Kidney capillary endothelial cell (primary cell): ENCODE results near the gene MAML2.
"Not testable (repeated sequence)": the region's sequence is repeated elsewhere in the genome, so short reads cannot be mapped to it uniquely, and the experiment has no call there.

Experiments
- DNase-seq: peaks from one replicate; pipeline ENCODE4 v3.0.0-alpha.2; 2018; ENCODE audit warnings: low spot score

The MAML2 gene

DNA sequence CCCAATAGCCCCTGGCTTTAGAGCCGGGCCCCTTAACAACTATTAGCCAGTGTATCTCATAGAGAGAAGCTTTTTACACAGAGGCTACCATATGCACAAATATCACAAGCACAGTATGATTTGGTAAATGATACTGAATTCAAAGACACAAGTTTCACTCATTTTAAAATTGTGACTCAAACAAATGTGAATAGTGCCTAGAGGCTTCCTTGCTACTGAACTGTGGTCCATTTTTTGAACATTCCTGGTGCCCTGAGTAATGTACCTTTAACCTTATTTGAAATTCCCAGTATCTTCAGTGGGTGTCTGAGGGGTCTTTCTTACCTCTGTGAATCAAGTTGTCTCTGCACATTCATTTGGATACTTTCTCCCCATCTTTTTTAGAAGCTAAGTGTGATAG, 156.2 kb downstream of the MAML2 start:
- DNase-seq = no peak

DNA sequence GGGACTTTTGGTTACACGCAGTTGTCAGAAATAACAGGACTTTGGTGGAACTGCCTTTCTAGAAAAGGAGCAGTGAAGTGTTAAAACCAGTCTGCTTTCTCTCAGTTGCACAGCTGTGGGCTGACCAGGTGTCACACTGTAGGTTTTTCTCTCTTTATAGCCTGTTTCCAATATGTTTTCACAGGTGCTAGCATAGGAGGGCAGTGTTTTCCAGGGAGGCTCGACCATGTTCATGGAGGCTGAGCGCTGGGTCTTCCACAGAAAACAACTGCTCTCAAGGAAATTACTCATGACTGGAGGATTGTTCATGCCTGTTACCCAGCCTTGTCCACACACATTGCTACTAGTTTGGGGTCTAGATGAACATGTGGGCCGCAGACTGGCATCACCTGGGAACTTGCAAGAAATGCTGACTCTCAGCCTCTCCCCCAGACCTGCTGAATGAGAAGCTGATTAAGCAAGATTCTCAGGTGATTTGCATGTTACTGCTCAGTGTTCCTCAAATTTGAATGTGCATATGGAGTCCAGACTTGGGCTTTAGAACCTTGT, 157.7 kb downstream of the MAML2 start:
- DNase-seq = no peak

DNA sequence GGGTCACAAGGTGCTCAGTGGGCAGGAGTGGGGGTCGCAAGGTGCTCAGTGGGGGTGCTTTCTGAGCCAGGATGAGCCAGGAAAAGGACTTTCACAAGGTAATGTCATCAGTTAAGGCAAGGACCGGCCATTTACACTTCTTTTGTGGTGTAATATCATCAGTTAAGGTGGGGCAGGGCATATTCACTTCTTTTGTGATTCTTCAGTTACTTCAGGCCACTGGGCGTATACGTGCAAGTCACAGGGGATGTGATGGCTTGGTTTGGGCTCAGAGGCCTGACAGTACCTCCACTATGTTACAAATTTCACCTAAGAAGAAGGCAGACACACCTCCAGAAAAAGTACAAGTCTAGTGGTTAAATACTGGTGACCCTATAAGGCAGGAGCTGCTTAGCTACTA, 162.1 kb downstream of the MAML2 start:
- DNase-seq = not testable (repeated sequence)

- no peak for DNase-seq
Observed at GRCh38 chr11:96180341-96180740, 162.7 kb downstream of the MAML2 start.

GRCh38 chr11:96179905-96180304, 163.1 kb downstream of the MAML2 start:
- no peak for DNase-seq

- DNase-seq = no peak
Observed at GRCh38 chr11:96178887-96179279, 164.1 kb downstream of the MAML2 start.

DNA sequence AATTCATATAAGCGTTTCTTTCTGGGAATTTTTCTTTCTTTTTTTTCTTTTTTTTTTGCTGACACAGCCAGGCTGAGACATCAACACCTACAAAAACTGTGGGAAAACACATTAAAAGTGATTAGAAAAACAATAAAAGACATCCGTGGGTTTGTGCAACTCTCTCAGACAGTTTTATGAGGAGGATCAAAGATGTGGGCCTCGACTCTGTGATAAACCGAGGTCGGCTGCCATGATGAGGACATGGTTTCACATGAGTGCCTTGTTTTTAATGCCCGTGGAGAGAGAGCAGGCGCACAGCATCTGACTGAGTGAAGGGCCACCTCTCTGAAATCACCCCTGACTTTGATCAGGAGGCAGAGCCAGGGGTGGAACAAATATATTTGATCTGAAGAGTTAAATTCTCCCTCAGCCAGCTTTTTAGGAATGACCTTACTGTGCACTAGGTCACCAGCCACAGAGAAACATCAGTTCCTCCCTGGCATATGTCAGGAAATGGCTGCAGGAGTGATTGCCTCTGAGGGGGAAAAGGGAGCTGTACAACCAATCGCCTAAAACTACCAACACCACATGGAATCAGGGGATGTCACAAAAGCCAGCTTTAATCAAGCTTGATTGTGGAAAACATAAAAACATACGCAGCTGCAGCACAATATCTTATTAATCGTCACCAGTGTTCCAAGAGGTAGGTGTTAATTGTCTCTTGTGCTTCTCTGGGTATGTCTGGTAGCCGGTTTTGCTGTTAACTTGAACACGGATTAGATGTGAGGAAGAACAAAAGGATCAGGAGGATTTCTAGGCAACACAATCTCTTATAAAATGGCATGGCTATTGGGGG, 164.7 kb downstream of the MAML2 start:
- DNase-seq = no peak

DNA sequence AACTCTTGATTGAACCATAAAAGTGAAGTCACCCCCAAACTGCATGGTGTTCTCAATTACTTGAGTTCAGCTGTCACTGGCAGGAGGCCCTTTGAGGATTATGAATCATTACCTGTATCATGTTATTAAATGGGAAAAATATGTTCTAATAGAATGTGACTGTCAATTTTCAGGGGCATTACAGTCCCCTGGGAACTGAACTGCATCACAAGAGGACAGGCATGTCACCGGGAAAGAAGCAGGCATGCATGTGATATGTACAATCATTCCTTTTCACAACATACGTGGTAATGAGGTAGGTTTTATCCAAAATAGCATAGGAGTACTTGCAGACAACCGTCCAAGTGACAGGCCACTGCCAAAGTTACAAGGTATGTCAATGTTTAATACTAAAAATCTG, 165.8 kb downstream of the MAML2 start:
- no peak for DNase-seq

GRCh38 chr11:96173906-96174305, 169.1 kb downstream of the MAML2 start:
- no peak for DNase-seq

DNA sequence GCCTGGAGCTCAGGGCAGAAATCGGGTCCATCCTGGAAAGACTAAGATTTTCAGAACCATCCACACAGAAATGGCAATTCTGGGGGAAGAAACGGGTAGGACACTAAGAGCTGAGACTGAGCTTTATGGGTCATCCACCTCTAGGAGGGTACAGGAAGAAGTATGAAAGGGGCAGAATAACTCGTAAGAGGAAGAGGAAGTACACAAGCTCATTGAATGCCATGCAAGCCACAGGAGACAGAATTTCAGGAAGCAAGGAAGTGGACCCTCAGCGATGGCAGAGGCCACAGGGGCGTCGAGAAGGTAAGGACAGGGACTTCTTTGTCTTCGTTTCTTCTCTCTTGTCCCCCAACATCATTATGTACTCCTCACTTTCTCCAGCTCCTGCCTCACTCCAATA, 169.6 kb downstream of the MAML2 start:
- no peak for DNase-seq

DNA sequence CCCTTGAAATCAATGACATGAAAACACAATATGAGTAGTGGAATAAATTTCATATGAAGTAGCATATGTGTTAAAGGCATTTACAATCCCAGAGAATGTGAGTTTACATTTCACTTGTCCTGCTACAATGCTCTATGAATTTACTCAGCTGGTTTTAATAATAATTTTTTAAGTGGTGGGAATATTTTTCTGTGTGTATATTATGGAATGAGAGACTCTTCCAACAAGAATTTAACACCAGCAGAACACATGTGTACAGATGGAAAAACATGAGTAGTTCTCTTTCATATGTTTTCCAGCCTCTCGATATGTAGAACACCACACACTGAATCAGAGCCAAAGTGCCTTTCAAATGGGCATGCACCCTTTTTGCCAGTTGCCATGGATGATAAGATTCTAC, 170.4 kb downstream of the MAML2 start:
- DNase-seq = no peak

- DNase-seq = no peak
Observed at GRCh38 chr11:96169250-96169649, 173.7 kb downstream of the MAML2 start.

- DNase-seq = peak; percentile 67
Observed at GRCh38 chr11:96168623-96169022, 174.4 kb downstream of the MAML2 start.

DNA sequence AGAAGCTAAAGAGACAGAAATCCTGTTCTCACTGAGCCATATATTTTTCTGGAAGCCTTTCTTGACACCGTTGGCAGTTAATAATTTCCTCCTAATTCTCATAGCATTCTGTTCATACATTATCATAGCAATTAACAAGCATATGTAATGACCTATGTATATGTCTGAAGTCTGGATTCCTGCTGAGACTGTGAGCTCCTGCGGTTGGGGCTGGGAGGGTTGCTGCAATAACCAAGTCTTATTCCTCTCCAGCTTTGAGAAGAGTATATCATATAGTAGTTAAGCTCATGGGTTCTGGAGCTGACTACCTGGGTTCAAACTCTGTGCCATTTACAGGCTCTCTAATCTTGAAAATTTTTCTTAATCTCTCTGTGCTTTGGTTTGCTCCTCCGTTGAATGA, 175.2 kb downstream of the MAML2 start:
- DNase-seq = no peak

GRCh38 chr11:96167203-96167758, 175.7 kb downstream of the MAML2 start:
- DNase-seq = no peak

- DNase-seq = peak; percentile 89
Observed at GRCh38 chr11:96162816-96163499, 180.0 kb downstream of the MAML2 start.

- DNase-seq = no peak
Observed at GRCh38 chr11:96161307-96162089, 181.5 kb downstream of the MAML2 start.

- no peak for DNase-seq
Observed at GRCh38 chr11:96160732-96161306, 182.2 kb downstream of the MAML2 start.

GRCh38 chr11:96159968-96160367, 183.0 kb downstream of the MAML2 start:
- DNase-seq = no peak

DNA sequence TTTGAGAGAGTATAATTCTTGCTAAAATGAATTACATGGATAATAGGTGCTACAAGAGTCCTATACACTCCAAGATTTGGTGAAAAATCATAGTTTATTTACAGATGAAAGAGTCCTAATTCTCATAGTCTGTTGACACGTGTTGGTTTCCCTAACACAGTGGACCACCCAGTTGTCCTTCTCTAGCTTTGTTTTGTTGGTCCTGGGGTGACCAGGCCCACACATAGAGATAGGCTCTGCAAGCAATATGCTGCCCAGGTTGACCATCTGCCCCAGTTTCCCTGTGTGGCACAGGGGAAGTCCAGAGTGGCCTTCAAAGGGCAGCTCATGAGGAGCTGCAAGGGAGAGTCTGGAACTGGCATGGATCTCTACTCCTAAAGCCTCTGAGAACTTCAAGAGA, 184.9 kb downstream of the MAML2 start:
- DNase-seq = no peak

- DNase-seq = no peak
Observed at GRCh38 chr11:96157517-96157873, 185.5 kb downstream of the MAML2 start.

DNA sequence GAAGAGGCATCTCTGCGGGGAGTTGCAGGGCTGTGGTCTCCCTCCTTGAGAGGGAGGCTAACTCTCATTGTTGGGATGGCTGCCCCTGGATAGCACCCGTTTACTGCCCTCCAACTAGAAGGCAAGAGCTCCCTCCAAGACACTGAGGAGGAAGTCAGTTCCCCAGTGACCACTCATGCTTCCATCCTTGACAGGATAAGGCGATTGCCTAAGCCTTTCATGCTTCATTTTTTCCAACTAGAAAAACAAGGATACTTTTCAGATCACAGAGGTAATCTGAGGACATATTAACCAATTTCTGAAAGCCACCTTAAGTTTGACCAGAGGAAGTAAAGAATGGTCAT, 186.6 kb downstream of the MAML2 start:
- no peak for DNase-seq
